ENCODE measurements around the gene OBI1.

DNA sequence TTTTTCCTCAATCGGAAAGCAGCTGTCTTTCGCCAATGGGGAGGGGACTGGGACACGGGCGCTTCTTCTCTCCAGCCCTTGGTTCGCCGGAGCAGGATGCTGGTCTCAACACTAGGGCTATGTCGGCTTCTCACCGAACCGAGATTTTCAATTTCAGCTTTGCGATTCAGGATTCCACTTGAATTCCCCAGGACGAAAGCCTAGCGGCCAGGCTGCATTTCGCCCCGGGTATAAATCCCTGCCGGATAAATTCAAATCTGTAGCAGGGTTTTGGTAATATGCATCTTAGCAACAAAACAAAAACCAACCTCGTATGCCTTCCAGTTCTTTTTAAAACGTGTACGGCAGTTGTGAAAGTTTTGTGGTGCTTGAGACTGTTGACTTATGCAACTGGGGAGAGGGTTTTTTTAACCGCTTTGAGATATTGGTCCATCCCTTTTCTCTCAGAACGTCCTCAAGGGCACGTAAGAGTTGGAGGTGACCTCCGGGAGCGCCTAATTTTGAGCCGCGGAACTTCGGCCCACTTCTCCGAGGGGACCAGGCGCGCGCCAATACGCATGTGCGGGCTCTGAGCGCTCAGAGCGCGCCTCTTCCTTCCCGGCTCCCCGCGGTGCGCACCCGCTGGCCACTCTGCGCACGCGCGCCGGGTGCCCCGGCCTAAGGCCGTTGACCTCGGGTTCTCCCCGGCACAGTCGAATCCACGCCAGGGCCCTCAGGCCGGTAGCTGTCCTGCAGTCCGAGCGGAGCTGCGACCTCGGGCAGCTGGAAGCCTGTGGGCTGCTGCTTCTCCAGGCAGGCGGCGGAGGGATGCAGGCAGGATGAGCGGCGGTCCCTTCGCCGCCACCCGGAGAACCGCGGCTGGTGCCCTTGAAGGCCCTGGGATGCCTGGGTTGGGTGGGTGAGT is 63.2 kb downstream of the OBI1 start:
- TF ChIP-seq EP300 (IDR thresholded peaks at IDR 0.05), result peak in 1 of 2 donors; percentile 3
- TF ChIP-seq POLR2A (IDR thresholded peaks at IDR 0.05), result no peak
- TF ChIP-seq, protein P1, sequence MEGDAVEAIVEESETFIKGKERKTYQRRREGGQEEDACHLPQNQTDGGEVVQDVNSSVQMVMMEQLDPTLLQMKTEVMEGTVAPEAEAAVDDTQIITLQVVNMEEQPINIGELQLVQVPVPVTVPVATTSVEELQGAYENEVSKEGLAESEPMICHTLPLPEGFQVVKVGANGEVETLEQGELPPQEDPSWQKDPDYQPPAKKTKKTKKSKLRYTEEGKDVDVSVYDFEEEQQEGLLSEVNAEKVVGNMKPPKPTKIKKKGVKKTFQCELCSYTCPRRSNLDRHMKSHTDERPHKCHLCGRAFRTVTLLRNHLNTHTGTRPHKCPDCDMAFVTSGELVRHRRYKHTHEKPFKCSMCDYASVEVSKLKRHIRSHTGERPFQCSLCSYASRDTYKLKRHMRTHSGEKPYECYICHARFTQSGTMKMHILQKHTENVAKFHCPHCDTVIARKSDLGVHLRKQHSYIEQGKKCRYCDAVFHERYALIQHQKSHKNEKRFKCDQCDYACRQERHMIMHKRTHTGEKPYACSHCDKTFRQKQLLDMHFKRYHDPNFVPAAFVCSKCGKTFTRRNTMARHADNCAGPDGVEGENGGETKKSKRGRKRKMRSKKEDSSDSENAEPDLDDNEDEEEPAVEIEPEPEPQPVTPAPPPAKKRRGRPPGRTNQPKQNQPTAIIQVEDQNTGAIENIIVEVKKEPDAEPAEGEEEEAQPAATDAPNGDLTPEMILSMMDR (IDR thresholded peaks at IDR 0.05), result no peak
